ENCODE results near the gene SIN3A.

SIN3A gene

DNA sequence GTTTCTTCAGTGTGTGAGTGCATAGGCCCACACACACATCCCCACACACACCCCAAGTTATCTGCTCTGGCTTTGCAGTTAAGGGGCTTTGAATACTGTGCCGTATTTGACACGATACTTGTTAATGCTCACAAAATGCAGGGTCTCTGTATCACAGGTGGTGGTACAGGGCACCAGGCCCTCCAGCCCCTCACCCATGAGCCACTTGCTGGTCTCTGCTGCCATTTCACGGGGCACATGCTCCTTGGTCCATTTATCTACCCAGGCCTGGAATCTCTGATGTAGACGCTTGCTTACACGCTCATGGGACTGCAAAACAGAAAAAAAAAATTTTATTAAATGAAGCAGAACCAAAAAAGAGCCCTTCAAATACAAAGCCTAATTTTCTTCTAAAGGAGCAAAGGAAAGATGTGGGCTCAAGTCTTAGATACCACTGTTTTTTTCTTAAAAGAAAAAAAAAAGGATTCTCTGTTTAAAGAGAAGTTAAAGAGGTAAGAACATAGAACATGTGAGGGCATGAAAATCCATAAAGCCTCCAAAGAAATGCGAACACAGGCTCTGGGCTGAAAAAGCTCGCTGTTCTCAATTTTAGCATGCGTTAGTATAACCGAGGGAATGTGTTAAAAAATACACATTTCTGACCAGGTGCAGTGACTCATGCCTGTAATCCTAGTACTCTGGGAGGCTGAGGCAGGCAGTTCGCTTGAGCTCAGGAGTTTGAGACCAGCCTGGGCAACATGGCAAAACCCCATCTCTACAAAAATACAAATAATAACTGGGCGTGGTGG lies 79.4 kb downstream of the SIN3A start:
- DNase-seq (ENCODE audit: low spot score), result no peak

DNA sequence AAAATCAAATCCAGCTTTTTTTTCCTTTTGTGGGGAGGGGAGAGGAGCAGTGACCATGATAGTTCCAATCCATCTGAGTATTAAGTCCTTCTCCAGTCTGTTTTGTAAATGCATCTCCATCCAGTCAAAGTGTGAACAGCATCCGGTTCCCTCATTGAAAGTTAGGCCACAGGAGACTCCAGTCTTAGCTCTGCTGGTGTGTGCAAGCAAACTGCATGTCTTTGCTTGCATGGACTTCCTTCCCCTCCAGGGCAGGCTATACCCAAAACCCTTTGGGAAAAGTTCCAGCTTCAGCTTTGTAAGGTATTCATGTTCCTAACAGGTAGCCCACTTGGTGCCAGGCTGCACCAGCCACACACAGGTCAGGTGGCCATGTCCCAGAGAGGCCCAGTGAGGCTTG lies 80.0 kb downstream of the SIN3A start:
- DNase-seq (ENCODE audit: low spot score), result no peak

DNA sequence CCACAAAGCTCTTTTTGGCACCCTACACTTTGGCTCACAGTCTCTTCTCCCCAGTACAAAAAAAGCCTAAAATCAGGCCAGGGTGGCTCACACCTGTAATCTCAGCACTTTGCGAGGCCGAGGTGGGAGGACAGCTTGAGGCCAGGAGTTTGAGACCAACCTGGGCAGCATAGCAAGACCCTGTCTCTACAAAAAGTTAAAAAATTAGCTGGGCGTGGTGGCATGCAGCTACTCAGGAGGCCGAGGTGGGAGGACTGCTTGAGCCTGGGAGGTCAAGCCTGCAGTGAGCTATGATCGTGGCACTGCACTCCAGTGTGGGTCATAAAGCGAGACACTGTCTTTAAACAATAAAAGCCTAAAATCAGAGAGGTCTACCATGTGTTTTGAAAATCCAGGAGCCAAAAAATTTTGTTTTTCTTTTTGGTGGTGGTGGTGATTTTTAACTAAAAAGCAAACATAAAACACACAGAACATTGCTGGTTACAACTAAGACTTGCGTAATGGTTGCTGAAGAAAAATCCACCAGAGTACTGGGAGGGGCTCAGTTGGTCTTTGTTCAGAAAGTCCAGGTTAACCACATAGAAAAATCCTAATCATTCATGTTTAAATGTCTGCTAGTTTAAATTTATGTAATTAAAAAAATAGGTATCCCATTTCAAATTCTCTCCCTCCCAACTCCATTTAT lies 81.5 kb downstream of the SIN3A start:
- no peak for DNase-seq (ENCODE audit: low spot score)

DNA sequence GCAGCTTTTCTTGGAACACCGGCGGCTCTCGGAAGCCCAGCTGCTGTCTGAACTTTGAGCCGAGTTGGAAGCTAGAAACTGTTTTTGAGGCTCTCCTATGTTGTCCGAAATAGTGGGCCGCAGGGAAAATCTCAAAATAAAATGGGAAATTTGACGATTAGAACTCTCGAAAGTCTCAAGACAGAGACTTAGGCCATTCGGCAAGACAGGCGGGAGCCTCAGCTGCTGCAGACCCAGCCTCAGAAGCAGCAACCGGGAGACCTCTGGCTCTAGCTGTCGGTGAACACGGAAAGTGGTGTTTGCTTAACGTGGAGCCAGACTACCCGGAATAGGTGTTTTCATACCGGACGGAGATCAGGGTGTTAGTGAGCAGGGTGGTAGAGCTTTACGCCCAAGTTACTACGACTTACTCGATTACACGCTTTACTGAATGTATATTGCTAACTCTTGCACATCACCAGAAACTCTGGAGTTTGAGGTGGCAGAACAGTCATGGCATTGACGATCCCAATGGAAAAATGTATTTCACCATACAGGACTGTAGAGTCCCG lies 82.7 kb downstream of the SIN3A start:
- DNase-seq (ENCODE audit: low spot score), result no peak

DNA sequence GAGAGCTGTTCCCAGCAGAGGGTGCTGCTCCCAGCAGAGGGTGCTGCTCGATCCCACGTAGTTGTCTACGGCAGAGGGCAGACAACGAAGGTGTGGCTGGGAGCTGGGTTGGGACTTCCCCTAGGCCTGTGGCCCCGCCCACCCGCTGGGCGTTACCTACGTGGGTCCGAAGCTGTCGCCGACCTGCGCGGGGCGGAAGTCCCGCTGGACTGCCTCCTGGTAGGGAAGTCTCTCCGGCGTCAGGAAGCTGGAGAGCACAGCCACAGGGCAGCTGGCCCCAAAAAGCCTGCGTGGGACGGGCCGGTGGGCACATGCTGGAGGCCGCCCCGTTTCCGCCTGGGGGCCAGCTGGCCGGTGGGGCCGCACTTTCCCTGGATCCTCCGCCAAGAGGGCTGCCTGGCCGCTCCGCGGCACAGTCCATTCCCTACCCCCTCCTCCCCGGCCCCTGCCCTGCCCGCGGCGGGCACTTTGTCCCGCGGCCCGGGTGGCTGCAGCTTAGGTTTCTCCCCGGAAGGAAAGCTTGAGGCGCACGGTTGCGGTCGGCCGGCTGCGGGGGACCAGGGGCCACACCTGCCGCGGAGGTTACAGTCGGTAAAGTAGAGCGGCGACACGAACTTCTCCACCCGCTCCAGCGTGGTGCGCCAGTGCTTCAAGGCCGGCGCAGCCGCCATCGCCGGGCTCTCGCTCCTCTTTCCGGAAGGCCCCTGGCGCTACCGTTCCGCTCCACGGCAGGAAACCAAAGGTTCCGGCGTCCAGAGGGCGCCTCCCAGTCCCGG lies 83.4 kb downstream of the SIN3A start, which contains the start of gene MAN2C1:
Gene MAN2C1 (minus strand): TSS at position 695 of the 776 bp plus-strand sequence. CDS start 24 bp downstream, at position 671.
- peak; percentile 95 for DNase-seq (ENCODE audit: low spot score)

DNA sequence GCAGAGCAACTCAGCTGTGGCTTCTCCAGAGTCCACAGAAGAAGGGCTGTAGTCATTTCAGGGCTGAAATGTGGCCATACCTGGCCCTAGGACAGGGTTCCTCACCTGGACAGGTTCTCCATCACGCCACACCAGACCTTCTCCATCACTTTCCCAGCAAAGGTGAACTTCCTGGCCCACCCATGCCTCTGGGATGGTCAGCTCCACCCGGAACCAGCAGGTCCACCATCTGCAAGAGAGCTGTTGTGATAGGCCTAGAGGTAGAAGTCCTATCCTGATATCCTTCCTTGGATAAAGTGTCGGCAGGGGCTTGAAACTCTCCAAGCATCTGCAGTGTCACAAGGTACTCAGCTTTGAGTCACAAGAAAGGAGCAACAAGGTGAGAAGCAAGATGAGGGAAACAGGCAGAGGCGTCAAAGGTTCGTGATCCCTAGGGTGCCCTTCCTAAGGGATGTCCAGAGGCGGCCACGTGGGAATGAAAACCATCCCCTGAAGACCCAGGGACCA lies 84.0 kb downstream of the SIN3A start:
- no peak for DNase-seq (ENCODE audit: low spot score)

DNA sequence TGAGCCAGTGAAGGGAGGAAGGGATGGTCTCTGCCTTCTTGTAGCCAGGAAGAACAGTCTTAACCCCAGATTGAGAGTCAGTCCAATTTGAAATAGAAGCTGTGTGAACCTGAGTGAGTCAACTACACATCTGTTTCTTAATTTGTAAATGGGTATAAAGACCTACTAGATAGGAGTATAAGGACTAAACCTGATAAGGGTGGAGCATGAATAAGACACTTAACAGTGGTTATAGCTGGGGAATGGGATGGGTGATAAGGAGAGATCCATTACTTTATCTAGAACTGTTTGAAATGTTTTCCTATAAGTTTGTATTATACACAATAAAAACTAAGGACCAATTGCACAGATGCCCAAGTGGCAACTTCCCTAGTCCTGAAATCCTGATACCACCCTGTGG lies 84.5 kb downstream of the SIN3A start:
- DNase-seq (ENCODE audit: low spot score), result no peak

DNA sequence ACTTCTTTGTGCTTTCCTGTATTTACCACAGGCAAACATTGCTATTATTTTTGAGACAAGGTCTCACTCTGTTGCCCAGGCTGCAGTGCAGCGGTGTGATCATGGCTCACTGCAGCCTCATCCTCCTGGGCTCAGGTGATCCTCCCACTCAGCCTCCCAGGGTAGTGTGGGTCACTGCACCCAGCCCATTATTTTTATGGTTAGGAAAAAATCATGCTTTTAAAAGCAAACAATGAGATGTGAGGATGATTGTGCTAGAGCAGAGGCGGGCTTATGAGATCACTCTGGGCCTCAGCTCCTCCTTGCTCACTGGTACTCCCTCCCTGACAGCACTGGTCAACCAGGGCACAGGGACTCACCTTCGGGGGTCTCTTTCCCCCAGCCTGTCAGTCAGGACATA lies 85.3 kb downstream of the SIN3A start:
- DNase-seq (ENCODE audit: low spot score), result no peak

DNA sequence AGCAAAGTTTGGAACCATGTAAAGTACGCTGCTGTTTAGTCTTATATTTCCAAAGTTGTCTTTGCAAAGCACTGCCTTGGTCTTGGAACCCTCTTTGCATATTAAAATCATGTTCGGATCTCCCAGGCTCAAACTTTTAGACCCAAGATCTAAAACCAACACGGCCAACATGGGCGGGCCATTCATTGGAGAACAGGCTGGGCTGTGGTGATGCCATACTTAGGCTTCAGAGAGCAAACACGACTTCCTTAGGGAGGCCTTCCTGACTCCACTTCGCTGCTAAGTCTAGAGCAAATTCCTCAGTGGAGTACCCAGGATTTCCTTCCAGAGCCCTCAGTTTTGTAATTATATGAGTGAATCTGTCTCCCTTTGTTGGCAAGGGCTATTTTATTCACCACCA lies 86.6 kb downstream of the SIN3A start:
- DNase-seq (ENCODE audit: low spot score), result no peak

DNA sequence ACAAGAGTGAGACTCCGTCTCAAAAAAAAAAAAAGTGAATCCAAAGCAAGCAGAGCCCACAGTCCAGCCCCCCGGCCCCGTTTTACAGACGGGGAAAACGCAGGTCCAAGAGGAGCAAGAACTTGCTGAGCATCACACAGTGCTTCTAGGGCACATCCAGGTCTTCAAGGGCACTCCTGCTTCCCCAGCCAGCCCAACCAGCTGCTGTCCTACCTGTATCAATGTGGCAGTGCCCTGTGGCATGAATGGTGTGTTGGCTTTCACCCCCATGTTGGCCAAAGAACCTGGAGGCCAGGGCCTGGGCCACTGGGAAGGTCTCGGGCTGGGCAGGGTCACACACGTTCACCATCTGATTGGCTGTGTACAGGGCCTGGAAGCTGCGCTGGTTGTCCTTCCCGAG lies 87.7 kb downstream of the SIN3A start:
- DNase-seq (ENCODE audit: low spot score), result no peak

DNA sequence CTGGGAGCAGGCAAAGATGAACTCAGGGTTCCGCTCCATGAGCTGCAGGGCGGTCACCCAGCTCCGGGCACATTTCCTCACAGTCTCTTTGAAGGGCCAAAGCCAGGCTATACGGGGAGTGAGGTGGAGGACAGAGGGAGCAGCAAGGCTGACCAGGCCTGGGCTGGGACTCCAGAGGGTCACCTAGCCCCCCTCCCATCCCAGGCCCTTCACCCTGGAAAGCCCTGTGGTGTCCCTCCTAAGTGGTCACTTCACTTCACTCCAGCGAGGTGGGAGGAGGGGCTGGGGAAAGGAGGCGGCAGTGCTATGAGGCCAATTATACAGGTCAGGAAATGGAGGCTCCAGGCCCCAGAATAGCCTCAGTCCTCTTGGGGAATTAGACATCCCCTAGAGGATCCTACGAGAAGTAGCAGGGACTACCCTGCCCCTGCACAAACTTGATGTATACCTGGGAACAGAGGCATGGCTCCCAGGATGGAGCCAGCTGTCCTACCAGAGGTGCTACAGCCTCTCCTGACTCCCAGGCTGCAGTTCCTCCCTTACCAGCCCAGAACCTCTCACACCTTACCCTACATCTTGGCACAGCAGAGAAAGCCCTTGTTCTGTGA lies 88.7 kb downstream of the SIN3A start:
- no peak for DNase-seq (ENCODE audit: low spot score)

DNA sequence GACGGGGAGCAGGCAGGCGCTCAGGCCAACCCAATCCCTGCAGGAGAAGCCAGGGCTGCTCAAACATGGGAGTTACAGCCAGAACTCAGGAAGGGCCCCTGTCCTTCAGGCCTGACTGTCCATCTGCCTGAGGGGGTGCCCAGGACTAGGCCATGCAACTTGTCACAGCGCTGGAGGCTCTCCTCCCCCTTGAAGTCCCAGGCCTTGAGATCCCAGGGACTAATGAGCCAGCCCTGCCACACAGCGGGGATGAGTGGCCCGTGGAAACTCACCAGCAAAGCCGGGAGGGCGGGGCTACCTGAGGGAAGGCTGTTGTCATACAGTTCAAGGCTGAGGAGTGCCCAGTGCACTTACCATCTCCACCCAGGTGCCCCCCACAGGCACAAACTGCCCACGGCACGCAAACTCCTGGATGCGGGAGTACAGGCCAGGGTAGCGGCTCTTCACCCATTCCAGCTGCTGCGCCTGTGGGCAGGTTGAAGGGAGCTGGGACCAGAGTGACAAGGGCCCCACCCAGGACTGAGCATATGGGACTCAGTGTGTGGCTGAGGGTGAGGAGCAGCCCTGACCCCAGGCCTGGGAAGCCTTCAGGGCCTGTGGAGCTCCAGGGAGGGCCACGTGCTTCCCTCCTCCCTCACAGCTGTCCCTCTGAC lies 89.4 kb downstream of the SIN3A start:
- no peak for DNase-seq (ENCODE audit: low spot score)

DNA sequence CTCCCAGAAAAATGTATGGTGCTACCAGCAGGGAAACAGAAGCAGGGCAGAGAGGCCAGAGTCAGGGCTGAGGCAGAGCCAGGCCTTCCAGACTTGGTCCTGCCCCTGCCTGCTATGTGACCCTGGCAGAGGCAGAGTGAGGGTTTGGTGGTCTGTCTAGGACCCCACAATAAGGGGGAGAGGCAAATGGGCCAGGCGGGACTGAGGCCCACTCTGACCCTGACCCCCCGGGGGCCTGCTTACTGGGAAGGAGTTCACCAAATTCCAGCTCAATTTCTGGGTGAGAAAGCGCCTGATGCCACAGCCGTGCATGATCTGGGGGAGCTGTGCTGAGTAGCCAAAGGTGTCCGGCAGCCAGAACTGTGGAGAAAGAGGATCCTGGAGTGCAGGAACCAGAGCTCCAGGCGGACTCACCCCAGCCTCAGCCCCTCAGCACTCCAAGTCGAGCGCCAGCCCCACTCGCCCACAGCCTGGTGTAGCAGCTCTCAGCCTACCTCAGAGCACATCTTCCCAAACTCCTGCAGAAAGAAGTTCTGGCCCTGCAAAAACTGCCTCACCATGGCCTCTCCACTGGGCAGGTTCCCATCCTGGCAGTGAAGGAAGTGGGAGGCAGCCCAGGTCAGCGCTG lies 90.0 kb downstream of the SIN3A start:
- no peak for DNase-seq (ENCODE audit: low spot score)

DNA sequence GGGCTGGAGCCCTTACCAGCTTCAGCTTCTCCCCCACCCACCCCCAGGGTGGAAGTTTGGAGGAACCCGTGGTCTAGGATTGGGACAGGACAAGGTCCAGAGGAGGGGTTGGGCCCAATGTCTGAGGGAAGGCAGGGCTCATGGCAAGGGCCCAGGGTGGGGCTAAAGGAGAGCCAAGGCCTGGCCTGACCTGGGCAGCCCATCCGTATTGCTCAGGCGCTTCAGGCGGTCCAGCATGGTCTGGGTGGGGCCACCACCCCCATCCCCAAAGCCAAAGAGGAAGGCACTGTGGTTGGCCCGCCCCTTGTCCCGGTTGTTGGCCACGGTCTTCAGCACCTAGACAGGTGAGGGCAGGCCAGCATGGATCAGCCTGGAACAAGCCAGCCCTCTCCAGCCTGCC lies 90.6 kb downstream of the SIN3A start:
- no peak for DNase-seq (ENCODE audit: low spot score)

DNA sequence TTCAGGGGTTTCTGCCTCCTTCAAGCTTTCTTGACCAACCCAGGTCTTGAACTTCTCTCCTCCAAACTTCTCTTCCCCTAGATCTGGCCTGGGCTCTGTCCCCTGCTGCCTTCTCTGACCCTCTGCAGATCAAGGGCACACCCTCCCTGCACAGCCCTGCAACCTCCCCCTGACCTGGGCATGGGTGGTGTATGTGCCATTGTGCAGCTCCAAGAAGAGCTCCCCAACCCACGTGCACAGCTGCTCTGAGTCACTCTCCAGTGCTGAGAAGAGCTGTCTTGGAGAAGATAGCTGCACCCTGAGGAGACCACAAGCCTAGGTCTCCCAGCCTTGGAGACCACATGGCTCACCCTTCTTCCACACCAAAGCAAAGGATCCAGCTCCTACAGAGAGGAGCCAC lies 91.1 kb downstream of the SIN3A start:
- no peak for DNase-seq (ENCODE audit: low spot score)

DNA sequence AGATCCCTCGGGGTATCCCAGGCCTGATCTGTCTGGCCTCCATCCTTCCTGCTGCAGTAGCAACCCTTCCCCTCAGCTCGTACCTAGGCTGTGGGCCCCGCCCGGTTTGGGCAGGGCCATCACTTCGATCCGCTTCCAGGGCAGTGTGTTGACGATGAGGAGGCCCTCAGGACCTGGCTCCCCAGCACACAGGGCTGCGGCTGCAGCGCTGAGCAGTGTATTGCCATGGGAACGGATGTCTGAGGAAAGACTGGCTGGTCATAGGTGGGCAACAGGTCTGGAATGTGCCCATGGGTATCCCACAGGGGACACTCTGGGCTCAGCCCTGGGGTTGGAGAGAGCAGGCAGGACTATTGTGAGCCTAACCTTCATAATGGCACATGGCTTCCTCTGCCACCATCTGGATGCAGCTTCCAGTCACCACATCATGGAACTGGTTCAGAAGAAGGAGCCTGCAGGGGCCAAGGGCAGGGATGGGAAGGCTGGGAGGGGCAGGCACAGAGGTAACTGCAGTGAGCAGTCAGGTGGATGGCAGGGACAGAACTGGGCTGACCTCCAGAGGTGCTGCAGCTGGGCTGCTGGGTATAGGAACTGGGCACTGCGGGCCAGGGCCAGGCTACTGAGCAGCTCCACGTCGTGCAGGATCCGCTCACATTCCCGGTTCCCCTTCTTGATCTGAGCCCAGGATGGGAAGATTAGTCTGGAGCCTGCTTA lies 91.8 kb downstream of the SIN3A start:
- no peak for DNase-seq (ENCODE audit: low spot score)

DNA sequence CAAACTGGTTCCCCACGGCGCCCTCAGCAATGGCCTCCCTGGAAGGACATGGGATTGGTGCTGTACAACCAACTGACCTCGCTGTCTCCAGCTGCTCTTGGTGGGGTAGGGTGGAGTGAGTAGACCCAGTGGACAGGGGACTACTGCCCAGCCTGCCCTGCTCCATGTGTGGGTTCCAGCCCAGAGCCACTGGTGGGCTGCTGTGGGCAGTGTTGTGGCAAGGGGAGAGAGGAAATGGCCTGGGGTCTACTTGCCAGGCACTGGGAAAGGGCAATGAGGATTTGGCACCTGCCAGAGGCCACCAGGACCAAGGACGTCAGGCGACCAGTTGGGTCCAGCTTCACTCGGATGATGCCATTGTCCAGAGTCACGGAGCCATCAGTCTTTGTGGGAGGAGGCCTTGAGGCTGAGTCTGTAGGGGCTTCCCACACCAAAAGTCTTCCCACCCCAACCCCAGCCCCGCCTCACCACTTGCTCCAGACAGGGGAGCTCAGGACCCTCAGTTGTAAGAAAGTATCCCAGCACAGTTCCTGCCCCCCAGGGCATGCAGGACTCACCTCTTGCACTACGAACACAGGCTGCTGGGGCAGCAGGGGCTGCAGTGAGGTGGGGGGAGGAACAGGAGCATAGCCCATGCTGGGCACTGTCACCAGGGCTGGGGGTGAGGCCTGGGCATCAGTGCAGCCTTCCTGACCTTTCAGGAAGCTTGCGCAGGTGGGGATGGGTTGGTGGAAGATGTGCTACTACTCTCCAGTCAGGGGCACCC lies 92.5 kb downstream of the SIN3A start:
- DNase-seq (ENCODE audit: low spot score), result no peak

DNA sequence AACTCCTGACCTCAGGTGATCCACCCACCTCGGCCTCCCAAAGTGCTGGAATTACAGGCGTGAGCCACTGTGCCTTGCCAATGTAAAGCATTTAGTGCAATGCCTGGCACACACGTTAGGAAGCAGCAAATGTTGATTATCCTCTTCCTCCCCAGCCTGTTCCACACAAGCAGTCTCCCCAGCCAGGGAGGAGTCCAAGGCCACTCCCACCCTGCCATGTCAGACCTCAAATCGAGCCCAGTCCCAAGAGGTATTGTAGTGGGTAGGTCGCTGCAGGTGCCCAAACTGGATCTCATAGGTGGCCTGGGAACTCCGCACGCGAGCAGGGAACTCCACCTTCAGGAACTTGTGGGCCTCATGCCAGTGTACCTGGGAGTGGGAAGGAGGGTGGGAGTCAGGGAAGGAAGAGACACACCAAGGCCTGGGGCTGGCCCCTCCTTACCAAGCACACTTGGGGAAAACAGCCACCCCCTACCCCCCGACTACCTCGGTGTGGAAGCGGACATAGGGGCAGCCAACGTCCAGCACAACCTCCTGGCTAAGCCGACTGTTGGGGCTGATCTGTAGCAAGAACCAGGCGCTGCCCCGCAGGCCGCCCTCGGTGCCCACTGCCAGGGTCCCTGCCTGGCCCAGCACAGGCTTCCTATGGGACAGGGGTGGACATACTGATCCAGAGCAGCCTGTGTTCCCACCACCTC lies 93.4 kb downstream of the SIN3A start:
- DNase-seq (ENCODE audit: low spot score), result no peak

DNA sequence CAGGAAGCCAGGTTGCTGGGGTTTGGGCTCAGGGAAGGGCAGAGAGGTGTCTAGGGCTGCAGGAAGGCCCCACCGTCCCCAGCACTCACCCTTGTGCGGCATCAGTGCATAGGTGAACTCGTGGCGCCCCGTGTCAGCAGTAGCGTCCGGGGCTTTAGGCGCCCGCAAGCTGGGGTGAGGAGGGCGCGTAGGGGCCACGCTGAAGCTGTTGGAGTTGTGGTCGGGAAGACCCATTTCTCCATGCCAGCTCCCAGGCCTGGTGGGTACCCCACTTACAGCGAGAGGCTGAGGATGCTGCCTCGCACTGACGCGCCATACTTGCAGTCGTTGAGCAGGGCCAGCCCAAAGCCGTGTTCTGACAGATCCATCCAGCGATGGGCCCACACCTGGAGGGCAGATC lies 95.0 kb downstream of the SIN3A start:
- DNase-seq (ENCODE audit: low spot score), result no peak

All from activated CD4-positive, alpha-beta T cell treated with anti-CD3 and anti-CD28 coated beads, Interleukin-2, Interleukin-4, amounts not matched to agents 100 ng/mL and 50 ng/mL, durations not matched to agents 16 hours and 8 hours (primary cell).